GM18498 (cell line): ENCODE data around the gene DDHD1.

Experiments
- ATAC-seq: cut with Tn5 transposase; IDR thresholded peaks from one replicate; pipeline ENCODE4 v1.9.1; 2021; ENCODE audit warnings: mild to moderate bottlenecking, moderate library complexity; ENCODE audit not compliant: unreplicated experiment

DDHD1 gene

DNA sequence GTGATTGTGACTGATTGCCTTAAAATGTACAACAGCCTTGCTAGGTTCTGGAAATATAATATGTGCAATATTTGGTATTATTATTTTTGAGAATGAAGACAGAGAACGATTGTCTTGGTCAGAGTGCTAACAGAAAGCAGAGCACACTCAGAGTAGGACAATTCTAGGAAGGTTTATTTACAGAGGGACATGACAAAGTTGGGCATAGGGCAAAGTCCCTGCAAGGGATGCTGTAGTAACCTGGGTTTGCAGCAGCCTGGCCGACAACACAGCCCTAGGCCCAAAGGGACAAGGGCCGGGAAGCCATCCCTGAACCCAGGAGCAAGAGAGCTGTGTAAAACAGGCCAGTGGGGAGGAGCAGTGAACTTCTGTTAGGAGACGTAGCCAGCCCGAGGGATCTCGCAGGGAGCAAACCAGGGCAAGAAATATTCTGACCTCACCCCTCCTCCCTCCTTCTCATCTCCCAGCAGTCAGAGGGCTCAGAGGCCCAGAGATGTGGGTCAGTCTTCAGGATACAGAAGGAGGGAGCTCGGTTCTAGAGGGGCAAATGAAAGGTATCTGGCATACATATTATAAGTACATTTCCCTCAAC is 151.2 kb downstream of the DDHD1 start:
- ATAC-seq: no peak

DNA sequence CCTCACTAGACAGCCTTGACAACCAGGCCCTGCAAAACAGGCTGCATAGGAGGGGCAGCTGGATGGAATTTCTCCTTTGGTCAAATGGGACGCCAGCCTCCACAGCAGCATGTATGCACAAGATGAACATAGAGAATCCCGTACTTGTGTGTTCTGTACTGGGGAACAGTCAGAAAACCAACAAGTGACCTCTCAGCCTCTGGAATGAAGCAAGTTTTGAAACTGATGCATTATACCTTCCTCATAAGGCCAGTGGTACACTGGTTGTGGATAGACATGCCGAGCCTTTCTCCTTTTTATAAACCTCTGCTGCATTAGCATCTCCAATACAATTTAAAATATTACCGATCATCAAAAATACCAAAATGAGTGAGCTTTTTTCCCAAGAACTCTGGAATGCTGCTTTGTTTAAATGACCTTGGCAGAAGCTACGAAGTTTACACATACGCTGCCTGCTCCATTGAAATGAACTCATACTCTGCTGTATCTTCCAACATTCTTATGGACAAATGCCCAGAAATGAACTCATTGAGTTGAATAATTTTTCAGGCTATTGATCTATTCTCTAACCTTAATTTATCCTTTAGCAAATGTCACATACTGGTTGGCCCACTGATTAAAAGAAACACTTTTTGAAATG is 154.6 kb downstream of the DDHD1 start:
- no peak for ATAC-seq

DNA sequence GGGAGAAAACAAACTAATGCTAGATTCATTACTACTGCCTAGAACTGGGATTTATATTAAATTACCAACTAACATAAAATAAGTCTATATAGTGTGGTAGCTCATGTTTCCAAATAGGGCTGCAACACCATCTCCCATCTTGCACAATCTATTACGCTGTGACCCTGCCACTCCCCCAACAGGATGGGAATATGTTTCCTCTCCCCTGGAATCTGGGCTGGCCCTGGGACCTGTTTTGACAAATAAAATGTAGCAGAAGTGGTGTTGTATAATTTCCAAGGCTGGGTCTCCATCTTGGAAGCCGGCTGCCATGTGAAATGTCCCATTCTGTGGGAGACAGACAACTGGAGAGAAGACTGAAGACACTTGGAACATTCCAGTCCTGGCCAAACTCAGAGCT is 156.6 kb downstream of the DDHD1 start:
- no peak for ATAC-seq

DNA sequence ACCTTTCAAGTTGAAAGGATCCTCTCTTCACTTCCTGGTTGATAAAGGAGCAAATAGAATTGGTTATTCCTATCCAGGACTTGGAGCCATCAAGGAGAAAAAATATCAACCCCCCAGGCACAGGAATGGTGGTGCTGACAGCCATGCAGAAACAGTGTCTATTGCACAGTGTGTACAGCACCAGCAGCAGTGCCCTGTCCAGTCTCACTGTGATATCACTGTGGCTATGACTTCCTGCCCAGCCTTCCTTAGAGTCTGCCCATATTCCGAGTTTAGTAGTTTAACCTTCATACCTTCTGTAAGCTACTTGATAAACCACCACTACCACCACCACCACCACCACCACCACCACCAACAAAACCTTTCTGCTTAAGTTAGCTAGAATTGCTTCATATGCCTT is 157.1 kb downstream of the DDHD1 start:
- no peak for ATAC-seq

DNA sequence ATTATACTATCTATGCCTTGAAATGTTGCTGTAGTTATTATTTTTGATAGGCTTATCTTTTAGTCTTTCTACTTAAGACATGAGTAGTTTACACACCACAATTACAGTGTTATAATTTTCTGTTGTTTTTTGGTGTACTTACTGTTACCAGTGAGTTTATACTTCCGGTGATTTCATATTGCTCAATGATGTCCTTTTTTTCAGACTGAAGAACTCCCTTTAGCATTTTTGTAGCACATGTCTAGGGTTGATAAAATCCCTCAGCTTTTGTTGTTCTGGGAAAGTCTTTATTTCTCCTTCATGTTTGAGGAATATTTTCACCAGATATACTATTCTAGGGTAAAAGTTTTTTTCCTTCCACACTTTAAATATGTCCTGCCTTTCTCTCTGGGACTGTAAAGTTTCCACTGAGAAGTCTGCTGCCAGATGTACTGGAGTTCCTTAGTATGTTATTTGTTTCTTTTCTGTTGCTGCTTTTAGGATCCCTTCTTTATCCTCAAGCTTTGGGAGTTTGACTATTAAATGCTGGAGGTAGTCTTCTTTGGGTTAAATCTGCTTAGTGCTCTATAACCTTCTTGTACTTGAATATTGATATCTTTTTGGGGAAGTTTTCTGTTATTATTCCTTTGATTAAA is 160.8 kb downstream of the DDHD1 start:
- ATAC-seq: no peak

DNA sequence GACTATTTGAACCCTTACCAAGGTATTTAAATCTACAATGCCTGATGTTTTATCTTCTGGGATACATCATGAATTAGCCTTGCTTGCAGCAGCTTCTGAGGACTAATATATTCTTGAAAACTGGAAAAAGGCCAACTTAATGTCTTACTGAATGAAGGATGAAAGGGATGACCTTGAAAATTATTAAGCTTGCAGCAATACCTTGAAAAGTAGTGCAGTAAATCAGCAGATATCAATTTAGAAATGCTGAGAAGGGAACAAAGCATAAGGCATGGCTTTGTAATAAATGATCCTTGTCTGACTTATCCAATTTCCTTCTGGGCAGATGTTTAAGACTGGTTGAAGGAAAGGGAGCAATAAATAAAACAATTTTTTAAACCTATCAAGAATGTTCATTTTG is 165.0 kb downstream of the DDHD1 start:
- ATAC-seq: no peak

DNA sequence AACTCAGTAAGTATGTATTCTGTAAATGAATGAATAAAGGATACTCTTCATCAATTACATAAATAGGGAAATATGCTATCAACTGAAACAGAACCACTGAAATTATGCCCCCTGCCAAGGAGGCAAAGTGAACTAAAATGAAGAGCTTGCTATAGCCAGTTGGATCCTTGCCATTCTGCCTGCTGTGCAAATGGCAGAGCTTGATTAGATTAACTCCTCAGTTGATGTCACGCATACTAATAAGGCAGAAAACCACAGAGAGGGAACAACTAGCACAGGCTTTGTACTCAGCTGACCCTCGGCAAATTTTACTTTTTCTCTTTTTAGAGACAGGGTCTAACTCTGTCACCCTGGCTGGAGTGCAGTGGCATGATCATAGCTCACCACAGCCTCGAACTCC is 165.6 kb downstream of the DDHD1 start:
- ATAC-seq: no peak

DNA sequence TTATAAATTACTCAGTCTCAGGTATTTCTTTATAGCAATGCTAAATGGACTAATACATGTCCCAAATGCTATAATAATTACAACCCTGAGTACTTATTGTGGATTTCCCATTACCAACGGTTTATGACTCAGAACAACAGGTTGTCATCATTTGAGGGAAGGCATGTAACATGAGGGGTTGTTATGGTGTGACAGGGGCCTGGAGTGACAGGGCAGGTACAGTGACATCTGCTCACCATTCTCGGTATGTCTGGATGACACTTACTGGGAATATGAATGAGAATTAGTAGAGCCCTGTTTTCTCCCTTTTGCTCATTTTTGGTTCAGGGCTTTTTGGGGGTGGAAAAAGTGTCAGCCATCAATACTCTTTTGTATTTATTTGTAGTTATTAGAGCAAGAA is 166.1 kb downstream of the DDHD1 start:
- ATAC-seq: no peak
